ENCODE data around the gene CACNB4.
"Not testable (repeated sequence)": the region's sequence is repeated elsewhere in the genome, so short reads cannot be mapped to it uniquely, and the experiment has no call there.

CACNB4 gene

GRCh38 chr2:151972241-151973012, 126.4 kb downstream of the CACNB4 start:
- no peak for DNase-seq

- DNase-seq: no peak
Measured at GRCh38 chr2:151971301-151972051, 127.4 kb downstream of the CACNB4 start.

GRCh38 chr2:151968770-151969470, 129.9 kb downstream of the CACNB4 start:
- DNase-seq: no peak

GRCh38 chr2:151967829-151968722, 130.8 kb downstream of the CACNB4 start:
- DNase-seq: no peak

GRCh38 chr2:151965884-151966283, 133.0 kb downstream of the CACNB4 start:
- DNase-seq: no peak

GRCh38 chr2:151961558-151961957, 137.3 kb downstream of the CACNB4 start:
- no peak for DNase-seq

- no peak for DNase-seq
Measured at GRCh38 chr2:151959238-151959637, 139.6 kb downstream of the CACNB4 start.

- DNase-seq: no peak
Measured at GRCh38 chr2:151953467-151953866, 145.4 kb downstream of the CACNB4 start.

GRCh38 chr2:151952691-151953456, 146.0 kb downstream of the CACNB4 start:
- no peak for DNase-seq

GRCh38 chr2:151947813-151948165, 151.1 kb downstream of the CACNB4 start:
- no peak for DNase-seq

GRCh38 chr2:151946899-151947812, 151.7 kb downstream of the CACNB4 start:
- DNase-seq: no peak

GRCh38 chr2:151946250-151946884, 152.5 kb downstream of the CACNB4 start:
- DNase-seq: no peak

GRCh38 chr2:151945602-151946001, 153.2 kb downstream of the CACNB4 start:
- no peak for DNase-seq

GRCh38 chr2:151945186-151945585, 153.7 kb downstream of the CACNB4 start:
- no peak for DNase-seq

- DNase-seq: no peak
Measured at GRCh38 chr2:151943461-151943860, 155.4 kb downstream of the CACNB4 start.

- DNase-seq: not testable (repeated sequence)
Measured at GRCh38 chr2:151942540-151943205, 156.2 kb downstream of the CACNB4 start.

GRCh38 chr2:151937966-151938365, 160.9 kb downstream of the CACNB4 start:
- no peak for DNase-seq

- DNase-seq: no peak
Measured at GRCh38 chr2:151936626-151937025, 162.2 kb downstream of the CACNB4 start.

GRCh38 chr2:151933266-151933804, 165.5 kb downstream of the CACNB4 start:
- no peak for DNase-seq
